ENCODE measurements around the gene IGSF22. TPM values are rescaled to one million over a fixed set of nuclear protein-coding genes. Genes with fewer than 3 reads are reported as not detected.
A peak's percentile ranks its signal among the peaks of the same experiment; 100 is the strongest.

The IGSF22 gene
- total RNA-seq, 1 experiment from 2014 or later, result not detected

DNA sequence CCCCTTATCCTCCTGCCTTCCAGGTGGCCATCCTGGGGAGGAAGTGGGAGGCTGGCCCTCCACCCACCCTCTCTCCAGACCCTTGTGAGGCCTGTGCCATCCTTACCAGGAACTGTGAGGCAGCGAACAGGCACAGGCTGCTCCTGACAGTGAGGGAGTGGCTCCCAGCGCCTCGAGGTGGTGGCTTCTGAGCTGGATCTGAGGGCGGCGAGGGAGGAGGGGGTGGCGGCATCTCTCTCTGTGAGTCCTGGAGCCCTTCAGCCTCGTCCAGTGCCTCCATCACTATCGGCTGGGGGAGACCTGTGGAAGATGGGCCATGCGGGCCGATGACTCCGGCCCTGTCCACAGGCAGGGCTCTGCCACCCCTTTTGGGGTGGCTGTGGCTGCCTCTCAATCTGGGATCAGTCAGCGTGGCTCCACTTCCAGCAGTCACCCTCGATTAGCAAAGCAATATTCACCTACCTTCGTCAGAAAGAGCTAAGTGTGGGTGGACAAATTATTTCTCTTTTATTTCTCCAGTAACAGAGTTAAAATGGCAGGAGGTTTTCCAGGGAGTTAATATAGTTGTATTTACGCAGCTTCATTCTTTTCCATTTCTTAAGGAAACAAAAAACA is 18.0 kb upstream of the IGSF22 start:
- no peak for DNase-seq (ENCODE audit: low read depth)

DNA sequence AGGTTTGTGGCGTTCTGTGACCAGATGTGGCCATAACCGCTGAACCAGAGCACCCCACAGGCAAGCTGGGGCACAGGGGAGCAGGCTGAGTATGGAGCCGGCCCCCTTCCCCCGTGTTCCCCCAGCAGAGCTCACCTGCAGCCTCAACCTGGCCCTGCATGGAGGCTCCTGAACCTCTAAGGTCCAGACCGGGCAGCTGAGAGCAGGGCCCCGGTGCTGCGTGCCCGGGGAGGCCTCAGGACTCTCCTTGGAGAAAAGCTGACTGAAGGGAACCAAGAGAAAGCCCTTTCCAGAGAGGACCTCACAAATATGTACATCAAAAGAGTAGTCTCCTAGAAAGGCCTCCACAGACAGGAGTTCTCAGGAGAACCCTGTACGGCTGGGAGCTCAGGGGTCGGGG is 17.4 kb upstream of the IGSF22 start:
- no peak for DNase-seq (ENCODE audit: low read depth)

DNA sequence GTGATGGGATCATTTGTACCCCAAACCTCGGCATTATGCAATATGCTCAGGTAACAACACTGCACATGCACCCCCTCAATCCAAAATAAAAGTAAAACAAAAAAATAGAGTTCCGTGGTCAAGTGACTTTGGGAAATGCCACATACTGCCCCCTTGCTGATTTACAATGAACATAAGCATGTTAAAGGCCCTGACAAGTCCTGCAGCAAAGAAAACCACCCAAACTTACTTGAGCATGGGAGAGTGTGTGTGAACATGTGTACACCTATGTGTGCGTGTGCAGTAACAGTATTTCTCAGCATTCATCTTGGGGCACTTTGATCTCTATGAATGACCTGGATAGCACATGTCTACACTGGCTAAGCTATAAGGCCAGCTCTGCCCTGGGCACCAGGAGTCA is 15.8 kb upstream of the IGSF22 start:
- DNase-seq (ENCODE audit: low read depth), result no peak

DNA sequence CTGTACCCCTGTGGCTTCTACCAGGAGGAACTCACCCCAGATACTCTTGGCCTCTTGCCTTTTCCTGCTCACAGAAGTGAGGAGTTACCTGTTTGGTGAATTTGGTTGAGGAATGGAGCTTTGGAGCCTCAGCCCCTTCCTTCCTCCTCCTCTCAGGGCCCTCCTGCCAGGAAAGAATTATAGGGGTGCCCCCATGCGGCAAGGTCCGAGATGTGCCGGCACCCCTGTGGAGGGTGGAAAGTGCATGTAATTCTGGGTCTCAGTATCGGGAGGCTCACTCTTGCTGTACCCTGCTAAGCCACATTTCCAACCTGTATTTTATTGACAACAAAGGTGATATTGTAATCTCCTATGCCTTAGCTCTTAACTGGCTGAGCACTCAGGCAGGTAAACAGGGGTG is 13.7 kb upstream of the IGSF22 start:
- DNase-seq (ENCODE audit: low read depth), result no peak

DNA sequence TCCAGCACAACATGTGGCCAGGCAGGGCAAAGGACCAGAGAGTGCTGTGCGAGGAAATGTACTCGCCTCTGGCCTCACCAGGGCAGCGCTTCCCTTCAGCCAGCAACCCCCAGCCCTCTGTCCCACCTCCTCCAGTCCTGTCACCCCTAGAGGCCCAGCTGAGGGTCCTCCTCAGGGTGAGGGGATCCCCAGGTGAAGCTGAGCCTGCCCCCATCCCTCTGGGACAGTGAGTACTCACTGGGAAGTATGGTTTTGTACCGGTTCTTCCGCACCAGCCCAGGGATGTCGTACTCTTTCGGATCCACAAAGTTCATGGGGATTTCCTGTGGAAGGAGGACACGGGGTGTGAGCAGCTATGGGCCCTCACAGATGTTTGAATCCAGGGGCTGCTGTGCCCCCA is 11.7 kb upstream of the IGSF22 start:
- DNase-seq (ENCODE audit: low read depth), result no peak

DNA sequence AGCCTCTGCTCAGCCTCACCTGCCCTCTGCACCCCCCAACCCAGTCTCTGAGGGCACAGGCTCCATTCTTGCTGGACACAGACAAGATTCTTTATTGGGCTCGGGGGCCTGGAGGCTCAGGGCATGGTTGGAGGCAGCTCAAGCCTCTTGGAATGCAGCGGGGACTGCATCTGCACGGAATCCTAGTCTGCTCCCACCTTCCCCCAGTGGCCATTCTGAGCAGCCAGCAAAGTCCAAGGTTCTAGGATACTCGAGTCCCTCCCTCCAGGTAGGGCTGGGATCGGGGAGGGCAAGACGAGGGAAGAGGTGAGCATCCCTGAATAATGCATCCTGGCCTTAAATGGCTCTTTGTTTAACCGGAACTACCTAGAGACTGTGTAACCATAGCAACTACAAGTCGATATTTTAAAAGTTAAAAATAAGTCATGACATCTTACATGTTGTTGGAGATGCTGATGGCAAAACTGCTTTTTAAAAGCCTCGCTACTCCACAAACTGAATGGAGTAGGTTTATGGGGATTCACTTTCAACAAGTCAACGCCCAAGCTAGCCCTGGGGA is 10.7 kb upstream of the IGSF22 start:
- DNase-seq (ENCODE audit: low read depth), result no peak

DNA sequence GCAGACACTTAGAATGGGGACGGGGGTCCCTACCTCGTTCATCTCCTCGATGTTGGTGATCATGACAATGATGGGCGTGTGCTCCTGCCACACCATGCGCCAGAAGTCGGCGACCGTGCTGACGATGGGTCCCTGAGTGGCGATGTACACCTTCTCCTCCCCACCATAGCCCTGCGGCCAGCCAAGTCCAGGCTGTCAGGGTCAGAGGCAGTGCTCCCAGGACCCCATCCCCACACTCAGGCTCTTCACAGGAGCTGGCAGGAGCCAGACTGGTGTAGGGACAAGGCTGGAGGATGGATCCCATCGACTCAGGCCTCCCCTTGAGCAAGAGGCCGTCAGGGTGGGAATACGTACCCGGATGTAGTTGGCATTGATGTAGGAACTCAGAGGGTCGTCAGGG is 7.2 kb upstream of the IGSF22 start:
- DNase-seq (ENCODE audit: low read depth), result no peak

DNA sequence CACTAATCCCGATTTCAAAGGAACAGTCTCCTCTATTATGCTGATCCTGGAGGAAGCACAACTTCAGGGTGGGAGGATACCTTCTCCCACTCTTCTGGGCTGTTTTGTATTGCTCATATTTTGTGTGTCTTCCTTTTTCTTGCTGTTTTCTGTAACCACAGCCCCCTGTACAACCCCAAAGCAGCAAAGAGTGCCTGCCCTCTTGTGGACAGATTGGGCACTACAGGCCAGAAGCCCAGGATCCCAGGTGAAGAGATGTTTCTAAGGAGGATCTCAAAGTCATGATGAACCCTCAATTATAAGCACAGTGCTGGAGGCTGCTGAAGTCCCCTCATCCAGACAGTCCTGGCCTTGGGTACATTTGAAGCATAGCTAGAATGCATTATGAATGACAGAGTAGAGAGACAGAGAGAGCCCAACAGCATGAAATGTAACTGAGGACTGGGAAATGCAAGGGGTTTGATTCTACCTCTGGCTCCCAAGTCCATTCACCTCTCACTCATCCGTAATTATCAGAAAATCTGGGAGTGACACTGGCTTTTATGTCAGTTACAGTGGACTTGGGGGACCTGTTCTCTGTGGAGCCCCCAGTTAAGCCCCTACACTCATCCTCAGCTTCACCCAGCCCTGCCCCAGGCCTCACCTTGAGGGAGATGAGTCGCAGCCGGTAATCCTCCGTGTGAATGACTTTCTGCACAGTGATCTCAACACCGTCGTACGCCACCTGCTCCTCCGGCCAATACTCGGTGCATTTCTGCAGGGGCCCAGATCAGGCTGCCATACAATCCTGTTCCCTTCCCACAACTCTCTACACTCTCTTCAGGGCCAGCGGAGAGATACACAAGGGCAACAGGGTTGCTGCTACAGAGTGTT is 6.2 kb upstream of the IGSF22 start:
- DNase-seq (ENCODE audit: low read depth), result peak; percentile 30

DNA sequence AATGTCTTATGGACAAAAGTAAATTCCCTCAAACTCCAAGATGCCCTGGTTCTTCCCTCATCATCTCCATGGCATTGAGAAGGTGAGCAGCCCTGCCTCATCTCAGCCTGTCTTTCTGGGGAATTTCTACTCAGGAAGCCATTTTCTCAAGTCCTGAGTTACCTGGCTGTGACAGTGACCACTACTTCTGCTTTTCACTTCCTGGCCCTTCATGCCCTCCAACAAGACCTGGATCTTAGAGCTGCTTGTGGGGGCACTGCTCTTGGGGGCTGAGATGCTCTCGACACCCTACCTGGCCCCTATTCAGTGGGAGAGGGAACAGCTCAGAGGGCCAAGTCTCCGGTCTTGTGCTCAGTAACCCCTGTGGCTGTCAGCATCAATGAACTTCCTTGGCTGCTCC is 5.5 kb upstream of the IGSF22 start:
- no peak for DNase-seq (ENCODE audit: low read depth)

DNA sequence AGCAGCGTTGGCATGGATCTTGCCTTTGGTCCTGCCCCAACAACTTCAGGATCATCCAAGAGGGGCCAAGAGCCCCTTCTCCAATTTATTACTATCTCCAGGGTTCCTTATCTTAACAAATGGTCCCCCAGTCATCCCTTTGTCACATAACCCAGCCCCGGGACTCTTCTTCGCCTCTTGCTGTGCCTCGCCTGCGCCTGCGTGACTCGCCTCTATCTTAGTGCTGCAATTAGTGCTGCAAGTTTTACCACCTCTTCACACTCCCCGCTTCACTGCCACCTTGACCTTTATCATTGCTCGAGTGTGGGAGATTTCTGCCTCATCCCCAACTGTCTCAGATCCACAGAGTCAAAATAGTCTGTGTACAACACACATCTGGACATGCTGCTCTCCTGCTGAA is 4.0 kb upstream of the IGSF22 start:
- DNase-seq (ENCODE audit: low read depth), result no peak

DNA sequence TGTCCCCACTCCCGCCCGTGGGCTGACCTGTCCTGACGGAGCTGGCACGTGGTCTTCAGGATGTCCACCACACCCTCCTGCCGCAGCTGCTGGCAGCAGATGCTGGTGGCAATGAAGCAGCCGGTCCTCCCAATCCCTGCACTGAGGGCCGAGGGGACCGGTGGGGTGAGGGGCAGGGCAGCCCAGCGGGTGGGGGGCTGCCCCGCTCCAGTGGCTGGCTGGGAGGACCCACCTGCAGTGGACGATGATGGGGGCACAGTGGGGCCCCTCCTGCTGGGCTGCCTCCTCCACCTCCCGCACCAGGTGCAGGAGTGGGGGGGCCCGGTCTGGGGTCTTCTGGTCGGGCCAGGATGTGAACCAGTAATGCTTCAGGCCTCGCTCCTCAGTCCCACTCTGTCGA is 3.4 kb upstream of the IGSF22 start:
- DNase-seq (ENCODE audit: low read depth), result no peak

DNA sequence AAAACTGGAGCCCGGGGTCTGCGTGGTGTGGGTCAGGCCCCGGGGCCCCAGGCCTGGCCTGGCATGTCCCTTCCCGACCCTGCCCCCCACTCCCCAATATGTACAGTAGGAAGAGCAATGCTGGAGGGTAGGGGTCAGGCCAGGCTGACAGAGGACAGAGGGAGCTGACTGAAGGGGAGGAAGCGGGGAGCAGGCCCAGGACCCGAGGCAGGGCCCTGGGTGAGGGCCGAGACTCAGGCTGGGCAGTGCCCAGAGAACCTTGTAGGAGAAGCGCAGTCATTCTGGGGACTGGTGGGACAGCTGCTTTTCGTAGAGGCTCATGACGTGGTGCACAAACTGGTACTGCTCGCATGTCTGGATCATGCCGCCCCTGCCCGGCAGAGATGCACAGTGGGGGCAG is 2.7 kb upstream of the IGSF22 start:
- no peak for DNase-seq (ENCODE audit: low read depth)

DNA sequence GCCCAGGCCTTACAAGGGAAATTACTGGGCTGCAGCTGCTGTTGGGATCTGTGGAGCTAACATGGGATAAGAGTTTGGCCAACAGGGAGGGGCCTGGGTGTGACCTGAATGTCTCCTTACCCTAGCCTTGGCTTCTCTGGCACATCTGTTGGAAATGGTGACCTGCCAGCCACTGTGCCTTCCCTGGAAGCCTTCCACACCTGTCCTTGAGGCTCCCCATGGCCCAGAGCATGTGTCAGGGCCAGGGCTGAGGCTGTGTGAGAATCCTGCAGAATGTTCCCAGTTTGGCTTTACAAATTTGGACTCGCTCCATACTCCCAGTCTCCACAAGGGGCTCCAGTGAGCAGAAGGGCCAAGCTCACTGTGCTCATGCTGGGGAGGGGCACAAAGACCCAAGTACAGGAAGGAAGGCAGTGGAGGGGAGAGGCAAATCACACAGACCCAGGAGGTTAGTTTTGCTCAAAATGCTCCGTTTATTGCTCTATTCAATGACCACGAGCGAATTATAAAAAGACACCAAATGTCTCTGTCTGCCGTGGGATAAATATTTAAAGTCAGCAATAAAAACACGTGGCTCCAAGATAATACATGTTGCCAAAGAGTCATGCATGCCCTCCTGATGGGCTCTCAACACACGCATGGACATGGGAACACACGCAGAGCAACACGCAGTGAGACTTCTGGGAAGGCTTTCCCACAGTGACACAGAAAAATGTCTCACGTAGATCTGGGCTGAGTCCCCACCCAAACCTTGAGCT is 1.7 kb upstream of the IGSF22 start:
- DNase-seq (ENCODE audit: low read depth), result peak; percentile 37

DNA sequence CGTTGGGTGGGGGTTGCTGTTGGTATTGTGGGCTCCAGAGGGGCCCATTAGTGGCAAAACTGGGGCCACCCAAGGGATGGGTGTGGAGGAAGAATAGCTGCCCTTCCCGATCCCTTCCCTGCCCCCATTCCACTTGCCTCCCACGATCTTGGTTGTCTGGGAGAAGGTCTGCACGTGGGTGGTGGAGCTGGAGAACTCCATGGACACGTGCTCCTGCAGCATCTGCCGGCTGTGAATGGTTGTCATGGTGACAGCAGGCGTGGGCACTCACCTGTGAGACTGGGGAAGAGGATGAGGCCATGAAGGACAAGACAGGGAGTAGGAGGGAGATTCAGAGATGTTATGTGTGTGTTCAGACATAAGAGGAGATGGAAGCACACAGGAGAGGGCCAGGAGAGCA is 2.0 kb downstream of the IGSF22 start:
- DNase-seq (ENCODE audit: low read depth), result no peak

DNA sequence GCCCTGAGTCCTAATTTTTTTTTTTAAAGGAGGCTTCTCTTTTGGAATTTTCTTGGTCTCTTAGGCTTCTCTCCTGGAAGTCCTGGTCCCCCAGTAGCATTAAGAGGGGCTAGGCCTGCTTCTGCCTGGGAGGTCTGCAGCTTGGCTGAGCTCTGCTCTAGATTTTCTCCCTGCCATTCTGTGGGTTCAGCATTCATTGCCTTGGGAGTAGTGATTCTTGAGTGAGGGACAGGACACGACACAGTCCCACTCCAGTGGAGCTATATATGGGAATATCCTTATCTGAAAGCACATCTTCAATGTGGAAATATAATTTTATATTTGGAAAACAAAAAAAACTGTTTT is 3.7 kb downstream of the IGSF22 start:
- no peak for DNase-seq (ENCODE audit: low read depth)

DNA sequence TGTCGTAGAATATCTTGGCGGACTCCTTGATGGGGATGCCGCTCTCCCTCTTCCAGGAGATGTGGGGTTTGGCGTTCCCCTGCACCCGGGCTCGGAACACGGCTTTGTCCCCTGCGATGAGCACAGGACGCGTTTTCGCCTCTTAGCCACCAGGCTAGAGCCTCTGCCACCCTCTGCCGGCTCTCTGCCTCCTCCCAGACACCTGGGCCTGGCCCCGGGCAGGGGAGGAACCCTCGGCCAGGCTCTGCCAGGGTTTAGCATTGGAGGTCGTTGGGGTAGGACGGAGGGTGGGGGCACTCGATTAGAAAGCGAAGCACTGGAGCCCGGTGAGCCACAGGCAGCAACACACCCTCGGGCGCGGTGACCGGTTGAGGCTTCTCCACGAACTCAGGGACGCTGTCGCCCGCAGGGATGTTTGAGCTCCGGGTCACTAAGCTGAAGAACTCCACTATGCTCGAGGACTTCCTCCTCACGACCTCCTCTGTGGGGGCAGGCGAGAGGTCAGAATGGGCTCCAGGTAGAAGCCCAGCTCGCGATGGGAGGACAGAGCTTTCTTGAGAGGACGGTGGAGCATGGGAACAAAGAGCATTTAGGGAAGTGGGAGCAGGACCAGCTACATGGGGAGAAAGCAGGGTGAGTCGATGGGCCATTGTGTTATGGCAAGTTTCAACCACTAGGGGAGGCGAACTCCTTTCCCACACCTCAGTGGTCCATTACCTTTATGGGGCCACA is 4.3 kb downstream of the IGSF22 start:
- DNase-seq (ENCODE audit: low read depth), result no peak

DNA sequence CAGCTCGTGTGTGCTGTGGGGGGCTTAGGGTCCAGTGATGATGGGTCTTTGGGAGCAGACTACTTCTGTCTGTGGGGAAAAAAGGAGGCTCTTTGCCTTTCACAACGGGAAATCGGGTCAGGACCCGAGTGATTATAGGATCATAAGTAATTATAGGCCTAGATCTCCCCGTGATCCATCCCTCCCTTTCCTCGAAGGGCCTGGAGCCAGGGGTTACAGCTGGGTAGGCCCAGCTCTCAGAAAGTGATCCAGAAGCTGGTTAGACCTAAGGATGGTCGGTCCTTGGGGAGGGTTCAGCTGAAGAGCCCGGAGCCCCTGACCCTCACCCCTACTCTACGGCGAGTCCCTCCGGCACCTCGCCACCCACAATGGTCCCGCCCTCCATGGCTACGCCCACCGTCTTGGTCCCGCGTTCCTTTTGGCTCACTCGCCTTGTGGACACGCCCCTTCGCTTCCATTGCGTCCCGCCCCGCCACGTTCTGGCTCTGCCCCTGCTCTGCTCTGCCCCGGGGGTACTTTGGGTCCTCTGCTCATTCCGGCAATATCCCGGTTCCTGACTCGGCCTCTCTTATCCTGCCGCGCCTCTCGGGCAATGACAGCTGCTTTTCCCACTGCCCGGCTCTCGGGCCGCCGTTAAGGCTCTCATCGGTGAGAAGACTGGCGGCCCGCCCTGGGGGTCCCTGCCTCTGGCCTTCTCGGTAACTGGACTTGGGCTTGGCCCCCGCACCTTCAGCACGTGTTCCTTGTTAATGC is 5.0 kb downstream of the IGSF22 start:
- DNase-seq (ENCODE audit: low read depth), result peak; percentile 45

DNA sequence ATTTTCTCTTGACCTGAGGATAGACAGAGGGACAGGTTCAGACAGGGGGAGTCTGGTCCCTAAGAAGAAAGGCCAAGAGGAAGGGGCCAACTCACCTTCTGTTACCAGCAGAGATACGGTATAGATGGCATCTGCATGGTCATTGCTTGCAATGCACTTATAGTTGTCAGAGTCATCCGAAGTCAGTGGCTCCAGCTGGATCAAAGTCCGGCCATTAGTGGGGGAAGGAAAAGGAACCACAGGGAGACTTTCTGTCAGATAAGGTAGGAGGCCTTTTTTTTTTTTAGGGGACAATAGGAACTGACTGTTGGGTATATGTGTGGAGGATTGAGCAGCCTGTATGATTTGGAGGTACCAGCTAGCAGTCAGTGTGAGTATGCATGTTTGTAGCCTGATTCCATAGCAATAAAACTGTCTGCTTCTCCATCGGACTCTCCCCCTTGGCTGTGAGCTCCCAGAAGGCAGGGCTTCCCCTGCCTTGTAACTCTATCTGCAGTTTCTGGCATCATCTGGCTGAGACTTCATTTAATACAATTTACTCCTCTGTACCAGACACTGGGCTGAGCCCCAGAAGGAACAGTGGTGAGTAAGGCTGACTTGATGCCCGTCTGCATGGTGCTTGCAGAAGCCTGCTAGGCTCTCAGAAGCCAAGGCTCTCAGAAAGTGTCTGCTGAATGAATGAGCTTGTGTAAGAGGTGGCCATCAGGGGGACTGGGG is 5.7 kb downstream of the IGSF22 start:
- DNase-seq (ENCODE audit: low read depth), result no peak

DNA sequence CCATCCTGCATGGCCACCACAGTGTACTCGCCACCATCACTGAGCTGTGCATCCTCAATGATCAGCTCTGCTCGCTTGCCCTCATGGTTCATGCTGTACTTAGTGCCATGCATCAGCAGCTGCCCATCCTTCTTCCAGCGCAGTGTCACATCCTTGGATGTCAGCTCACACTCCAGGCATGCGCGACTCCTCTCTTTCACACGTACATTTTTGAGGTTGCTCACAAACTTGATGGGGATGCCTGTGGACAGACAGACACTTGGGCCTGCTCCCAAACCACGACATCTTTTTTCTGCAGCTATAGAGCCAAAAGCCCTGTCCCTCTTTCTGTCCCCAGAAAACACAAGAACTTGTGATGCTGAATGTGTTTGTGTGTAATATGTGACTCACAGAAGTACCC is 10.5 kb downstream of the IGSF22 start:
- no peak for DNase-seq (ENCODE audit: low read depth)

DNA sequence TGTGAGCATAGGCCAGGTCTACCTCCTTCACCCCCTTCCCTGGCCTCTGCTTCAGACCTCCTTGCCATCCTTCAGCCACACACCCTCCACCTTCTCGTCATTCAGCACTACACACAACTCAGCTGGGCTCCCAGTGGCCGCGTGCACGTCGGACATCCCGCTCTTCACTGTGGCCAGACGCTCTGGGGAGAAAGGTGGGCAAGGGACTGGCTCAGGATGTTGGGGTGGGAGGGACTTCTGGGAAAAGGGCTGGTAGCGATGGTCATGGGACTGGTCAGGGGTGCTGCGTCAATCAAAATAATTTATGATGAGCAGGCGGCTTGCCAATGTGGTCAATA is 11.6 kb downstream of the IGSF22 start:
- no peak for DNase-seq (ENCODE audit: low read depth)

Data from LHCN-M2 (cell line).